Measurements from ENCODE around the gene LRP1B.

DNA sequence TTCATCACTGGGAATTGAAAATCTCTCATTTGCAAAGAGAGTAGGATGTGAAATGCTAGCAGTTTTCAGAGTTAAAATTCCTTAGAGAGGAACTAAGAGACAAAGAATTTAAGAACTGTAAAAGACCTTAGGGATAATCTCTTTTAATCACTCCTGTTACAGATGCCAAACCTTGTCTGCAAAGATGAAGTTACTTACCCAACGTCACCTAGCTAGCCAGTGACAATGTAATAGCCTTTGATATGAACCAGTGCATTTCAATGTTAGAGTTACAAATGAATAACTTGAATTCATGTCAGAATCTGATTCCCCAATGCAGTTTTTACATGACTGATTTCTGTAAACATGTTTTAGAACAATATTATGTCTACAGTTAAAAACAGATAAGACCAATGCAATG, 190.1 kb downstream of the LRP1B start:
- TF ChIP-seq, protein P1, sequence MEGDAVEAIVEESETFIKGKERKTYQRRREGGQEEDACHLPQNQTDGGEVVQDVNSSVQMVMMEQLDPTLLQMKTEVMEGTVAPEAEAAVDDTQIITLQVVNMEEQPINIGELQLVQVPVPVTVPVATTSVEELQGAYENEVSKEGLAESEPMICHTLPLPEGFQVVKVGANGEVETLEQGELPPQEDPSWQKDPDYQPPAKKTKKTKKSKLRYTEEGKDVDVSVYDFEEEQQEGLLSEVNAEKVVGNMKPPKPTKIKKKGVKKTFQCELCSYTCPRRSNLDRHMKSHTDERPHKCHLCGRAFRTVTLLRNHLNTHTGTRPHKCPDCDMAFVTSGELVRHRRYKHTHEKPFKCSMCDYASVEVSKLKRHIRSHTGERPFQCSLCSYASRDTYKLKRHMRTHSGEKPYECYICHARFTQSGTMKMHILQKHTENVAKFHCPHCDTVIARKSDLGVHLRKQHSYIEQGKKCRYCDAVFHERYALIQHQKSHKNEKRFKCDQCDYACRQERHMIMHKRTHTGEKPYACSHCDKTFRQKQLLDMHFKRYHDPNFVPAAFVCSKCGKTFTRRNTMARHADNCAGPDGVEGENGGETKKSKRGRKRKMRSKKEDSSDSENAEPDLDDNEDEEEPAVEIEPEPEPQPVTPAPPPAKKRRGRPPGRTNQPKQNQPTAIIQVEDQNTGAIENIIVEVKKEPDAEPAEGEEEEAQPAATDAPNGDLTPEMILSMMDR (IDR thresholded peaks at IDR 0.05) = no peak
- no peak for TF ChIP-seq POLR2AphosphoS5 (IDR thresholded peaks at IDR 0.05)
- TF ChIP-seq POLR2A (IDR thresholded peaks at IDR 0.05; ENCODE audit: low read depth) = no peak
- TF ChIP-seq EP300 (IDR thresholded peaks at IDR 0.05) = no peak

All from esophagus muscularis mucosa (tissue), 4 donors.